HepG2 (cell line): Measurements from ENCODE around the gene TTBK1. TPM values are rescaled to one million over a fixed set of nuclear protein-coding genes. Genes with fewer than 3 reads are reported as not detected.

Experiments
- ATAC-seq: fragments of 200-7000 bp; cut with Tn5 transposase; 3 replicates; pipeline ENCODE4 v1.9.1; 2020; ENCODE audit warnings: mild to moderate bottlenecking, moderate library complexity
- BruUV-seq: library from RNA; stranded (reverse); fragments of 400-500 nt; replicated peaks from 2 replicates; lab custom pipeline; 2021; lab: Mats Ljungman, UMichigan
- CTCF ChIA-PET: fragments of 300-600 bp; formaldehyde crosslinking; extraction: SDS; loops from one replicate; lab custom pipeline; 2021; ENCODE audit warnings: low total read pairs, inconsistent platforms, low intra/inter-chr PET ratio; lab: Yijun Ruan, JAX
- POLR2A ChIA-PET: fragments of 350-600 bp; sonication (Branson Sonifier 250); formaldehyde crosslinking; loops from one replicate; lab custom pipeline; 2020; ENCODE audit warnings: antibody characterized with exemption, inconsistent platforms; lab: Yijun Ruan, JAX
- DNase-seq: peaks from one replicate; pipeline ENCODE4 v3.0.0-alpha.2; 2015; ENCODE audit warnings: low spot score
- FAIRE-seq: peaks from 3 replicates; lab custom pipeline; 2011; peaks lifted over from hg19 to GRCh38; lab: Jason Lieb, UNC
- H2AFZ ChIP-seq: one replicate; pipeline ENCODE4 v1.6.1; 2011; ENCODE audit warnings: low read length, inconsistent platforms
- H3K27ac ChIP-seq: fragments of 300-600 bp; 3 replicates; pipeline ENCODE4 v1.8.0; 2011; ENCODE audit warnings: mixed run types, mild to moderate bottlenecking, mixed read lengths, low read length, inconsistent platforms; ENCODE audit not compliant: insufficient read depth; ENCODE audit errors: extremely low read length
- H3K27me3 ChIP-seq, 2 experiments: fragments of 200-600 bp in 1 of 2; 2 replicates in 1 of 2; 3 replicates in 1 of 2; pipeline versions ENCODE4 v1.6.0 to v1.8.0; 2011; ENCODE audit warnings: low read length in 2 of 2, mild to moderate bottlenecking in 2 of 2, moderate library complexity in 2 of 2, inconsistent platforms in 1 of 2; ENCODE audit not compliant: insufficient read depth in 2 of 2, control insufficient read depth in 1 of 2
- H3K36me3 ChIP-seq, 2 experiments: fragments of 200-600 bp in 1 of 2; replicated peaks in 1 of 2; 2 replicates in 1 of 2; 3 replicates in 1 of 2; pipeline versions ENCODE4 v1.5.1 to v1.8.0; 2011; ENCODE audit warnings: low read length in 2 of 2, inconsistent platforms in 1 of 2; ENCODE audit not compliant: insufficient read depth in 2 of 2, control insufficient read depth in 1 of 2
- H3K4me1 ChIP-seq: 2 replicates; pipeline ENCODE4 v1.5.1; 2012; ENCODE audit warnings: low read length, inconsistent platforms; ENCODE audit not compliant: insufficient read depth
- H3K4me2 ChIP-seq: 2 replicates; pipeline ENCODE4 v1.6.0; 2011; ENCODE audit warnings: low read depth, low read length, inconsistent platforms
- H3K4me3 ChIP-seq, 3 experiments: fragments of 200-600 bp in 1 of 3; sonication (generic), shearing (Covaris generic) in 1 of 3; replicated peaks in 1 of 3; 2 replicates each; pipeline ENCODE4 v1.5.1; 2011 to 2016; ENCODE audit warnings: low read length in 3 of 3, inconsistent platforms in 2 of 3, low read depth in 2 of 3, mild to moderate bottlenecking in 2 of 3, control low read depth in 1 of 3, mixed read lengths in 1 of 3; ENCODE audit not compliant: insufficient read depth in 1 of 3
- H3K79me2 ChIP-seq: one replicate; pipeline ENCODE4 v1.6.1; 2011; ENCODE audit warnings: low read length, inconsistent platforms; ENCODE audit not compliant: insufficient read depth
- H3K9ac ChIP-seq: 2 replicates; pipeline ENCODE4 v1.6.0; 2011; ENCODE audit warnings: mild to moderate bottlenecking, low read depth, low read length, inconsistent platforms; ENCODE audit not compliant: insufficient read depth
- H3K9me3 ChIP-seq: 2 replicates; pipeline ENCODE4 v1.5.1; 2012; ENCODE audit warnings: mild to moderate bottlenecking, low read length
- H4K20me1 ChIP-seq: 2 replicates; pipeline ENCODE4 v1.6.0; 2011; ENCODE audit warnings: inconsistent platforms, mild to moderate bottlenecking, low read length, moderate library complexity; ENCODE audit not compliant: insufficient read depth
- ADNP ChIP-seq: sonication (generic); formaldehyde crosslinking; IDR thresholded peaks from 2 replicates; pipeline ENCODE4 v1.4.0; 2020; ENCODE audit warnings: missing genetic modification reagents
- DR1 ChIP-seq: sonication (generic); formaldehyde crosslinking; IDR thresholded peaks from 2 replicates; pipeline ENCODE4 v1.8.0; 2021; ENCODE audit warnings: mild to moderate bottlenecking, missing genetic modification reagents, inconsistent platforms
- FOSL2 ChIP-seq: sonication (generic); formaldehyde crosslinking; IDR thresholded peaks from 2 replicates; pipeline ENCODE4 v1.4.0; 2020; ENCODE audit warnings: missing genetic modification reagents
- GABPB1 ChIP-seq: IDR thresholded peaks from 2 replicates; pipeline ENCODE4 v1.6.1; 2016; ENCODE audit warnings: mild to moderate bottlenecking, missing genetic modification reagents, moderate library complexity, missing compliant biosample characterization
- MXD1 ChIP-seq: sonication (generic); formaldehyde crosslinking; IDR thresholded peaks from 2 replicates; pipeline ENCODE4 v1.4.0; 2020; ENCODE audit warnings: mild to moderate bottlenecking, missing genetic modification reagents
- PHF21A ChIP-seq: sonication (generic); formaldehyde crosslinking; IDR thresholded peaks from 2 replicates; pipeline ENCODE4 v1.5.0; 2020; ENCODE audit warnings: mild to moderate bottlenecking, missing genetic modification reagents
- PRDM15 ChIP-seq: sonication (generic); formaldehyde crosslinking; IDR thresholded peaks from 2 replicates; pipeline ENCODE4 v1.4.0; 2020; ENCODE audit warnings: missing genetic modification reagents
- SNAPC5 ChIP-seq: sonication (generic); formaldehyde crosslinking; IDR thresholded peaks from 2 replicates; pipeline ENCODE4 v1.8.1; 2023; ENCODE audit warnings: mild to moderate bottlenecking, missing genetic modification reagents, borderline replicate concordance
- YY1 ChIP-seq: IDR thresholded peaks from 2 replicates; pipeline ENCODE4 v1.6.1; 2011; ENCODE audit warnings: low read length, low read depth, moderate library complexity, mild to moderate bottlenecking; ENCODE audit not compliant: insufficient read depth, insufficient replicate concordance
- ZC3H13 ChIP-seq: sonication (generic); formaldehyde crosslinking; IDR thresholded peaks from 2 replicates; pipeline ENCODE4 v1.8.1; 2023; ENCODE audit warnings: mild to moderate bottlenecking, missing genetic modification reagents, moderate library complexity
- ZNF225 ChIP-seq: sonication (generic); formaldehyde crosslinking; IDR thresholded peaks from 2 replicates; pipeline ENCODE4 v1.4.0; 2020; ENCODE audit warnings: mild to moderate bottlenecking, missing genetic modification reagents
- ZNF335 ChIP-seq: sonication (generic); formaldehyde crosslinking; IDR thresholded peaks from 2 replicates; pipeline ENCODE4 v1.4.0; 2020; ENCODE audit warnings: missing genetic modification reagents
- WGBS: methylation state at CpG from one replicate; pipeline ENCODE4 v1.1.6; 2017; ENCODE audit warnings: low lambda C conversion rate; 5-methylcytosine and 5-hydroxymethylcytosine counted together
- in situ Hi-C: cut with HindIII; loops from 2 replicates; pipeline ENCODE4 v1.10.0; 2017; ENCODE audit warnings: low pct_unique_long_range_greater_than_20kb; ENCODE audit not compliant: extremely low pct_ligation_motif_present
- intact Hi-C: fragments of 100-400 bp; cut with micrococcal nuclease; formaldehyde crosslinking; loops from one replicate; pipeline ENCODE4 v1.10.0; 2022; ENCODE audit not compliant: unreplicated experiment
- polyA plus RNA-seq, 8 experiments: library from polyadenylated mRNA; depleted of rRNA in 3 of 8; stranded (reverse) in 7 of 8; unstranded in 1 of 8; fragments of >200 nt; fragmentation: Illumina TruSeq in 4 of 8; extraction: Trizol in 4 of 8; gene quantifications; 2 replicates each; pipeline versions ENCODE4 v1.2.1 to v1.2.3, GENCODE V29; 2011 to 2016; ENCODE audit warnings: low read depth in 4 of 8, missing spikeins in 1 of 8, mixed read lengths in 1 of 8; ENCODE audit not compliant: insufficient read depth in 1 of 8
- total RNA-seq, 5 experiments: library from RNA; depleted of rRNA; stranded (reverse); fragments of >200 nt; fragmentation: Illumina TruSeq; extraction: Trizol; gene quantifications; 2 replicates each; pipeline ENCODE4 v1.2.3, GENCODE V29; 2016; ENCODE audit warnings: low read depth in 1 of 5

The TTBK1 gene
- total and polyA plus RNA-seq, 2 of the 13 experiments (the other 11 are each of a cell fraction or from before 2014, with no cell fraction given), result 0.24 to 0.33 TPM

- H2AFZ ChIP-seq, result no peak overlapping the region
- no peak overlapping the region for H3K27ac ChIP-seq
- in situ Hi-C loops (no loop called here), intact Hi-C loops (no loop called here)
- peaks cover 23 to 83% of the 10 kb centered on the region in 2 experiments for H3K27me3 ChIP-seq
- no peak for FAIRE-seq
- no peaks in the 10 kb centered on the region for H4K20me1 ChIP-seq
- peaks cover 42% of the 10 kb centered on the region for H3K4me1 ChIP-seq
- CTCF ChIA-PET, result no interaction called here
- no peaks in the 10 kb centered on the region for H3K79me2 ChIP-seq
- H3K4me2 ChIP-seq, result no peak overlapping the region
- no peak overlapping the region for H3K4me3 ChIP-seq
- ATAC-seq, result no peak
- H3K9me3 ChIP-seq, result no peaks in the 10 kb centered on the region
- TF ChIP-seq ZNF335 (CRISPR knock-in tag) (no peak), ZC3H13 (CRISPR knock-in tag) (no peak), YY1 (no peak), SNAPC5 (CRISPR knock-in tag) (no peak), DR1 (CRISPR knock-in tag) (no peak)
- TF ChIP-seq, all 625 proteins: peak for 0
- Histone ChIP-seq H3K9ac (no peak overlapping the region), H3K36me3 (no peaks in the 10 kb centered on the region)
- no peak for DNase-seq
- WGBS, result 75% methylated on average over 11 of the region's 11 CpGs
- BruUV-seq, result no TSS peak
- POLR2A ChIA-PET, result no interaction called here
Measured at GRCh38 chr6:43253401-43253800, 10.1 kb downstream of the TTBK1 start.

GRCh38 chr6:43254138-43254817 lies 11.0 kb downstream of the TTBK1 start:
- BruUV-seq, result no TSS peak
- peak; percentile 6; the same call in 2 of the 3 replicates for ATAC-seq
- intact Hi-C loops, result no loop called here
- H3K27ac ChIP-seq, result no peak overlapping the region
- FAIRE-seq, result no peak
- H3K79me2 ChIP-seq, result no peaks in the 10 kb centered on the region
- no peak overlapping the region for H3K9ac ChIP-seq
- H3K4me3 ChIP-seq, result no peak overlapping the region
- no peak for DNase-seq
- H3K36me3 ChIP-seq, result no peaks in the 10 kb centered on the region
- peaks cover 42% of the 10 kb centered on the region for H3K4me1 ChIP-seq
- peaks cover 23 to 81% of the 10 kb centered on the region in 2 experiments for H3K27me3 ChIP-seq
- ChIA-PET CTCF (no interaction called here), POLR2A (no interaction called here)
- 43% methylated on average over 8 of the region's 15 CpGs for WGBS
- H3K9me3 ChIP-seq, result no peaks in the 10 kb centered on the region
- H2AFZ ChIP-seq, result no peak overlapping the region
- H3K4me2 ChIP-seq, result peak overlapping the region; percentile 32; the same call in 1 of the 2 replicates
- no peaks in the 10 kb centered on the region for H4K20me1 ChIP-seq
- in situ Hi-C loops, result no loop called here
- TF ChIP-seq ZNF225, result 0 out of 2 replicates have a peak, but pooled peaks have one; percentile 30
- TF ChIP-seq GABPB1, result peak; percentile 35; the same call in 1 of the 2 replicates
- TF ChIP-seq FOSL2, result peak; percentile 25; the same call in 1 of the 2 replicates
- TF ChIP-seq ADNP (CRISPR knock-in tag), result peak; percentile 40; the same call in 1 of the 2 replicates
- peak; percentile 29; the same call in 1 of the 2 replicates for TF ChIP-seq PRDM15 (CRISPR knock-in tag)
- TF ChIP-seq PHF21A (CRISPR knock-in tag), result 0 out of 2 replicates have a peak, but pooled peaks have one; percentile 20
- 0 out of 2 replicates have a peak, but pooled peaks have one; percentile 32 for TF ChIP-seq MXD1 (CRISPR knock-in tag)
